Loucy (cell line): ENCODE data around the gene OR13C5.
A peak's percentile ranks its signal among the peaks of the same experiment; 100 is the strongest.
"Not testable (repeated sequence)": the region's sequence is repeated elsewhere in the genome, so short reads cannot be mapped to it uniquely, and the experiment has no call there.

Source experiments
- H2AFZ ChIP-seq: fragments of 200-600 bp; sonication (generic); 2 replicates; pipeline ENCODE4 v1.6.0; 2016; ENCODE audit warnings: antibody characterized with exemption, mild to moderate bottlenecking, low read length, moderate library complexity
- H3F3A ChIP-seq: fragments of 200-600 bp; 2 replicates; pipeline ENCODE4 v1.6.0; 2016; ENCODE audit warnings: antibody characterized with exemption, low read depth, mild to moderate bottlenecking
- H3K27me3 ChIP-seq: fragments of 200-600 bp; sonication (generic); 2 replicates; pipeline ENCODE4 v1.6.1; 2014; ENCODE audit warnings: low read length, mild to moderate bottlenecking; ENCODE audit not compliant: insufficient read depth, poor library complexity, severe bottlenecking
- H3K36me3 ChIP-seq: fragments of 200-600 bp; sonication (generic); 2 replicates; pipeline ENCODE4 v1.6.1; 2016; ENCODE audit warnings: low read length; ENCODE audit not compliant: insufficient read depth
- H3K4me1 ChIP-seq: fragments of 200-600 bp; sonication (generic); 2 replicates; pipeline ENCODE4 v1.5.1; 2014; ENCODE audit warnings: low read length, mild to moderate bottlenecking; ENCODE audit not compliant: insufficient read depth, poor library complexity, severe bottlenecking
- H3K4me2 ChIP-seq: fragments of 200-600 bp; sonication (generic); 2 replicates; pipeline ENCODE4 v1.6.0; 2014; ENCODE audit warnings: antibody characterized with exemption, low read length, low read depth, mild to moderate bottlenecking; ENCODE audit not compliant: poor library complexity, severe bottlenecking
- H3K4me3 ChIP-seq: fragments of 200-600 bp; sonication (generic); 2 replicates; pipeline ENCODE4 v1.5.1; 2014; ENCODE audit warnings: low read length, mild to moderate bottlenecking, mixed read lengths; ENCODE audit not compliant: poor library complexity, severe bottlenecking
- H3K79me2 ChIP-seq: fragments of 200-600 bp; sonication (generic); 2 replicates; pipeline ENCODE4 v1.6.1; 2014; ENCODE audit warnings: low read length; ENCODE audit not compliant: insufficient read depth
- H3K9ac ChIP-seq: fragments of 200-600 bp; sonication (generic); 2 replicates; pipeline ENCODE4 v1.6.0; 2014; ENCODE audit warnings: mild to moderate bottlenecking, low read depth, low read length, moderate library complexity; ENCODE audit not compliant: poor library complexity, severe bottlenecking
- H3K9me2 ChIP-seq: fragments of 200-600 bp; sonication (generic); replicated peaks from 2 replicates; pipeline ENCODE4 v1.6.1; 2016; ENCODE audit warnings: low read depth, low read length, mixed read lengths
- H3K9me3 ChIP-seq: fragments of 200-600 bp; sonication (generic); 2 replicates; pipeline ENCODE4 v1.6.1; 2014; ENCODE audit warnings: mild to moderate bottlenecking, antibody characterized with exemption, low read length, low read depth; ENCODE audit not compliant: insufficient read depth
- H4K20me1 ChIP-seq: fragments of 200-600 bp; sonication (generic); 2 replicates; pipeline ENCODE4 v1.6.0; 2014; ENCODE audit warnings: antibody characterized with exemption, low read length, mild to moderate bottlenecking; ENCODE audit not compliant: insufficient read depth, poor library complexity, severe bottlenecking
- CTCF ChIP-seq: fragments of 200-600 bp; sonication (generic); conservative IDR thresholded peaks from 2 replicates; pipeline ENCODE4 v1.5.1; 2014; ENCODE audit warnings: mild to moderate bottlenecking, antibody characterized with exemption, low read length
- EZH2phosphoT487 ChIP-seq: fragments of 200-600 bp; IDR thresholded peaks from 2 replicates; pipeline ENCODE4 v1.6.1; 2018; ENCODE audit warnings: antibody characterized with exemption, mild to moderate bottlenecking, moderate library complexity, borderline replicate concordance

Gene OR13C5

GRCh38 chr9:104608336-104608735 lies 9.1 kb upstream of the OR13C5 start:
- no peaks in the 10 kb centered on the region for H3K9me3 ChIP-seq
- no peak overlapping the region for H2AFZ ChIP-seq
- no peaks in the 10 kb centered on the region for H4K20me1 ChIP-seq
- H3K36me3 ChIP-seq, result no peaks in the 10 kb centered on the region
- H3K4me1 ChIP-seq, result no peaks in the 10 kb centered on the region
- no peaks in the 10 kb centered on the region for H3K79me2 ChIP-seq
- no peaks in the 10 kb centered on the region for H3F3A ChIP-seq
- H3K27me3 ChIP-seq, result no peaks in the 10 kb centered on the region
- H3K9ac ChIP-seq, result no peak overlapping the region
- no peak for TF ChIP-seq EZH2phosphoT487
- TF ChIP-seq CTCF, result peak; percentile 55
- no peaks in the 10 kb centered on the region for H3K9me2 ChIP-seq
- H3K4me2 ChIP-seq, result no peak overlapping the region
- no peak overlapping the region for H3K4me3 ChIP-seq

GRCh38 chr9:104606152-104606551 lies 6.9 kb upstream of the OR13C5 start:
- no peaks in the 10 kb centered on the region for H3K4me1 ChIP-seq
- no peaks in the 10 kb centered on the region for H3F3A ChIP-seq
- TF ChIP-seq EZH2phosphoT487 (no peak), CTCF (no peak)
- no peak overlapping the region for H3K4me2 ChIP-seq
- H3K9me2 ChIP-seq, result no peaks in the 10 kb centered on the region
- H3K36me3 ChIP-seq, result no peaks in the 10 kb centered on the region
- H4K20me1 ChIP-seq, result no peaks in the 10 kb centered on the region
- no peak overlapping the region for H3K4me3 ChIP-seq
- H3K9me3 ChIP-seq, result no peaks in the 10 kb centered on the region
- H3K9ac ChIP-seq, result no peak overlapping the region
- no peaks in the 10 kb centered on the region for H3K27me3 ChIP-seq
- H2AFZ ChIP-seq, result no peak overlapping the region
- no peaks in the 10 kb centered on the region for H3K79me2 ChIP-seq

DNA sequence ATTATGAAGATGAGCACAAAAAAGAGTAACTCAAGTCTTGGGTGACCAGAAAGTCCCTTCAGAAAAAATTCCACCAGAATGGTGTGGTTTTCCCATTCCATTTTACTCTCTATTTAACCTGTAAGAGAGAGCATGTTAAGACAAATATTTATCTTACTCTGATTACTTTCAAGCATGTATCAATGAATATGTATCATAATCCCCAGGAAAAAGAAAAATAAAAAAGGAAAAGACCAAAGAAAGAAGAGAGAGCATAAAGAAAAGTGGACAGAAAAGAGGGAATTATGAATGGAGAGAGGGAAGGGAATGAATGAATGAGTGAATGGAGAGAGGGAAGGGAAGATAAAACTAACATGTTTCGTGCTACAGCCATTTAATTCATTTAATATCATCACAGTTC lies 6.3 kb upstream of the OR13C5 start, which contains the start of gene OR13C2:
Gene OR13C2 (minus strand): TSS at position 101 of the 400 bp plus-strand sequence. CDS start 0 bp downstream, at position 101.
- H4K20me1 ChIP-seq, H3K9ac ChIP-seq, H3K4me3 ChIP-seq, H3F3A ChIP-seq, H3K9me2 ChIP-seq, H3K36me3 ChIP-seq, H3K4me1 ChIP-seq, H3K79me2 ChIP-seq, H3K4me2 ChIP-seq, H2AFZ ChIP-seq, H3K27me3 ChIP-seq, H3K9me3 ChIP-seq: not testable (repeated sequence)

DNA sequence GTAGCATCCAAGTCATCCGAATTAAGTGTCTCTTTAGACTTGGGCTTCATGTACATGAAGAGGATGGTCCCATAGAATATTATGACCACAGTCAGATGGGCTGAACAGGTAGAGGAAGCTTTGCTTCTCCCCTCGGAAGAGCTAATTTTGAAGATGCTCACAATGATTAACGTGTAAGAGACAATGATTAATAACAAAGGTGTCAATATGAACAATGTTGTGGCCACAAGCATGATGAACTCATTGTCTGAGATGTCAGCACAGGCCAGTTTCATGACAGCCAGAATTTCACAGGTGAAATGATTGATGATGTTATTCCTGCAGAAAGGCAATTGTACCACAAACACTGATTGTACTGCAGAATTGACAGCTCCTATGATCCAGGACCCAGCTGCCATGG lies 5.6 kb upstream of the OR13C5 start:
- Histone ChIP-seq H3K4me1 (no peaks in the 10 kb centered on the region), H3F3A (no peaks in the 10 kb centered on the region), H4K20me1 (no peaks in the 10 kb centered on the region), H3K9ac (no peak overlapping the region), H3K4me3 (no peak overlapping the region), H2AFZ (no peak overlapping the region), H3K27me3 (no peaks in the 10 kb centered on the region), H3K79me2 (no peaks in the 10 kb centered on the region), H3K36me3 (no peaks in the 10 kb centered on the region), H3K9me2 (no peaks in the 10 kb centered on the region), H3K9me3 (no peaks in the 10 kb centered on the region), H3K4me2 (no peak overlapping the region)
- no peak for TF ChIP-seq EZH2phosphoT487
- no peak for TF ChIP-seq CTCF

DNA sequence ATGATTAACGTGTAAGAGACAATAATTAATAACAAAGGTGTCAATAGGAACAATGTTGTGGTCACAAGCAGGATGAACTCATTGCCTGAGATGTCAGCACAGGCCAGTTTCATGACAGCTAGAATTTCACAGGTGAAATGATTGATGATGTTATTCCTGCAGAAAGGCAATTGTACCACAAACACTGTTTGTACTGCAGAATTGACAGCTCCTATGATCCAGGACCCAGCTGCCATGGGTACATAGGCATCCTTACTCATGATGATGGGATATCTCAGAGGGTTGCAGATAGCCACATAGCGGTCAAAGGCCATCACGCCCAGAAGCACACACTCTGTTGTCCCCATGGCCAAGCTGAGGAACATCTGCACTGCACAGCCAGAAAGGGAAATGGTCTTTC lies 464 bp downstream of the OR13C5 start:
- not testable (repeated sequence) for H3K9ac ChIP-seq, H3K4me2 ChIP-seq, H3K4me1 ChIP-seq, H3K79me2 ChIP-seq, H3K9me3 ChIP-seq, H3K4me3 ChIP-seq, H3K36me3 ChIP-seq, H3K9me2 ChIP-seq, H4K20me1 ChIP-seq, H3F3A ChIP-seq, H2AFZ ChIP-seq, H3K27me3 ChIP-seq
